OCI-LY1 (cell line): ENCODE measurements around the gene OR8B8.

Source experiments
- CTCF ChIP-seq: fragments of 200-600 bp; sonication (generic), shearing (Covaris generic); IDR thresholded peaks from 2 replicates; pipeline ENCODE4 v1.5.1; 2017; ENCODE audit warnings: mild to moderate bottlenecking, antibody characterized with exemption, low read length, moderate library complexity, mixed read lengths
- EZH2 ChIP-seq: fragments of 200-600 bp; sonication (generic), shearing (Covaris generic); IDR thresholded peaks from 2 replicates; pipeline ENCODE4 v1.8.0; 2017; ENCODE audit warnings: borderline replicate concordance, mixed run types, mild to moderate bottlenecking, antibody characterized with exemption, low read length, moderate library complexity, mixed read lengths

DNA sequence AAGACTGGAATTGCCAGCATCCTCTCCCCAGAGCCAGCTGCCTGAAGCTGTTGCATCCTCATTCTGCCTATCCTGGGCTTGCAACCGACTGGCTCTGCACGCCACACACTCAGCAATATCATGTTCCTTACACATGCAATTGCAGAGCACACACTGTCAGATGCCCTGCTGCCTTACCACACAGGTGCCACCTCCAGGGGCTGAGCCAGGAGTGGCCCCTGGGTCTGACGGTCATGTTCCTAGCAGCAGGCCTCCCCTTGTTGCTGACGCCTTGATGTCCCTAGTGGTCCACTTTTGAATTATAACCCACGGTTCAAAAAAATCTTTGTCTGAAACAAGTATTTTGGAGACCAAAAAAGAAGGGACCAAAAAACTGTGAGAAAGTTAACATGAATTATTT is 18.5 kb upstream of the OR8B8 start:
- TF ChIP-seq CTCF (no peak), EZH2 (no peak)
